Naive thymus-derived CD8-positive, alpha-beta T cell (primary cell): Measurements from ENCODE around the gene OSBPL9. TPM values are rescaled to one million over a fixed set of nuclear protein-coding genes. Genes with fewer than 3 reads are reported as not detected.
"Not testable (repeated sequence)": the region's sequence is repeated elsewhere in the genome, so short reads cannot be mapped to it uniquely, and the experiment has no call there.

Experiments
- ATAC-seq, 2 donors: fragments of 150-1000 bp; cut with Tn5 transposase in 1 of 2; sonication (Bioruptor Pico), chemical (Tn5 transposase) in 1 of 2; 1 replicate in 1 of 2; 2 replicates in 1 of 2; pipeline ENCODE4 v1.10.0; 2021; ENCODE audit warnings: mild to moderate bottlenecking in 2 of 2, moderate library complexity in 2 of 2
- POLR2A ChIA-PET: fragments of 350-600 bp; sonication (Branson Sonifier 250); formaldehyde crosslinking; loops from one replicate; lab custom pipeline; 2021; ENCODE audit warnings: antibody characterized with exemption; lab: Charles Lee
- DNase-seq, 10 donors: peaks; one replicate each; pipeline versions ENCODE4 v3.0.0 to v3.0.0-alpha.2; 2020 to 2022
- H3K27ac Mint-ChIP-seq, 10 donors: one replicate each; pipeline ENCODE4 v1.8.0; 2020 to 2022; ENCODE audit warnings: mild to moderate bottlenecking in 10 of 10, mixed read lengths in 10 of 10, moderate library complexity in 4 of 10, inconsistent platforms in 1 of 10
- H3K27me3 Mint-ChIP-seq, 5 donors: one replicate each; pipeline ENCODE4 v1.8.0; 2021 to 2022; ENCODE audit warnings: mixed read lengths in 5 of 5
- H3K36me3 Mint-ChIP-seq, 3 donors: one replicate each; pipeline ENCODE4 v1.8.0; 2020 to 2022; ENCODE audit warnings: mixed read lengths in 3 of 3, mild to moderate bottlenecking in 2 of 3, inconsistent platforms in 1 of 3
- H3K4me1 Mint-ChIP-seq, 4 donors: one replicate each; pipeline ENCODE4 v1.8.0; 2021 to 2022; ENCODE audit warnings: mixed read lengths in 4 of 4
- H3K4me3 Mint-ChIP-seq, 10 donors: one replicate each; pipeline ENCODE4 v1.8.0; 2020 to 2022; ENCODE audit warnings: mild to moderate bottlenecking in 10 of 10, mixed read lengths in 10 of 10, moderate library complexity in 6 of 10, inconsistent platforms in 1 of 10
- H3K9me3 Mint-ChIP-seq, 9 donors: one replicate each; pipeline ENCODE4 v1.8.0; 2020 to 2022; ENCODE audit warnings: mixed read lengths in 9 of 9, mild to moderate bottlenecking in 3 of 9, inconsistent platforms in 1 of 9, moderate library complexity in 1 of 9
- polyA plus RNA-seq, 3 donors: library from polyadenylated mRNA; unstranded; fragments of 300-500 nt; fragmentation: Illumina TruSeq; gene quantifications; one replicate each; pipeline ENCODE4 v1.2.3, GENCODE V29; 2021
- total RNA-seq, 8 experiments: library from RNA in 2 of 8; stranded (reverse) in 2 of 8; gene quantifications; one replicate each; pipeline ENCODE4 v1.2.3 and lab custom pipeline; 2021 to 2026

The OSBPL9 gene
- total and polyA plus RNA-seq, 5 experiments from 2014 or later = 46.8 to 58.2 (median 53.3) TPM

GRCh38 chr1:51726544-51727225, 109.8 kb downstream of the OSBPL9 start:
- H3K27ac Mint-ChIP-seq = no peak overlapping the region
- peaks cover 0 to 4% (median 0%) of the 10 kb centered on the region in 3 donors for H3K36me3 Mint-ChIP-seq
- peaks cover 18 to 34% (median 30%) of the 10 kb centered on the region in 4 donors for H3K4me1 Mint-ChIP-seq
- no peak for ATAC-seq
- no peak for DNase-seq
- H3K9me3 Mint-ChIP-seq = no peaks in the 10 kb centered on the region
- POLR2A ChIA-PET = no interaction called here
- H3K27me3 Mint-ChIP-seq = no peaks in the 10 kb centered on the region
- H3K4me3 Mint-ChIP-seq = no peak overlapping the region

GRCh38 chr1:51727366-51727765, 110.5 kb downstream of the OSBPL9 start:
- H3K4me1 Mint-ChIP-seq = peaks cover 19 to 39% (median 33%) of the 10 kb centered on the region in 4 donors
- H3K36me3 Mint-ChIP-seq = peaks cover 0 to under 1% (median 0%) of the 10 kb centered on the region in 3 donors
- H3K27ac Mint-ChIP-seq = peak overlapping the region in 2 of 10 donors; percentile 38 to 86
- POLR2A ChIA-PET = no interaction called here
- ATAC-seq = no peak
- DNase-seq = no peak
- peak overlapping the region in 2 of 10 donors; percentile 93 to 94 for H3K4me3 Mint-ChIP-seq
- H3K9me3 Mint-ChIP-seq = no peaks in the 10 kb centered on the region
- H3K27me3 Mint-ChIP-seq = no peaks in the 10 kb centered on the region

DNA sequence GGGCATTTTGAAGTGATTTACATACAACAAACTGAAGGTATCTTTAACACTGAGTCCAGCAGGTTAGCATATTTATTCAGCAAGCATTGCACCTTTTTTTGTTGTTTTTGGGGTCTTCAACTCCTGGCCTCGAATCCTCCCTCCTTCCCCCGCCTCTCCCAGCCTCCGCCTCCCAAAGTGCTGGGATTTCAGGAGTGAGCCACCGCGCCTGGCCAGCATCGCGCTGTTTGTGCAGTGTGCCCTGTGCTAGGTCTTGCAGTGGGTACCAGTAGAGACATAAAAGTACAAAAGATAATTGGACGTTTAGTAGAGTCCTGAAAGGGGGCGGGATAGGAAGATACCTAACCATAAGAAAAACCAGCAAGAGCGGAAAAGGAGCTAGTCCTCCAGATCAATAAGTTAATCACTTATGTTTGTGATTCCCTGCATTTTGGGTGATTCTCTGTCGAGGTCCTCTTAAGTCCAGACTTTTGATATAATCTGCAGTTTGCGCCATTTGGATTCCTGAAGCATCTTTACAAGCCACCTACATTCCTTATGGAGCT, 111.8 kb downstream of the OSBPL9 start:
- no peaks in the 10 kb centered on the region for H3K9me3 Mint-ChIP-seq
- no peak for ATAC-seq
- H3K4me1 Mint-ChIP-seq = peaks cover 24 to 50% (median 44%) of the 10 kb centered on the region in 4 donors
- POLR2A ChIA-PET = interaction anchor here (0.8 to 1.0 kb wide), 2 partner anchors 35 to 111 kb away, joined by 3 to 5 read pairs; no protein-coding TSS in a partner anchor
- no peaks in the 10 kb centered on the region for H3K27me3 Mint-ChIP-seq
- peak in 1 of 10 donors; percentile 5 for DNase-seq
- no peaks in the 10 kb centered on the region for H3K36me3 Mint-ChIP-seq
- H3K27ac Mint-ChIP-seq = peak overlapping the region; percentile 86 to 96 (median 94)
- peak overlapping the region; percentile 89 to 95 (median 94) for H3K4me3 Mint-ChIP-seq

DNA sequence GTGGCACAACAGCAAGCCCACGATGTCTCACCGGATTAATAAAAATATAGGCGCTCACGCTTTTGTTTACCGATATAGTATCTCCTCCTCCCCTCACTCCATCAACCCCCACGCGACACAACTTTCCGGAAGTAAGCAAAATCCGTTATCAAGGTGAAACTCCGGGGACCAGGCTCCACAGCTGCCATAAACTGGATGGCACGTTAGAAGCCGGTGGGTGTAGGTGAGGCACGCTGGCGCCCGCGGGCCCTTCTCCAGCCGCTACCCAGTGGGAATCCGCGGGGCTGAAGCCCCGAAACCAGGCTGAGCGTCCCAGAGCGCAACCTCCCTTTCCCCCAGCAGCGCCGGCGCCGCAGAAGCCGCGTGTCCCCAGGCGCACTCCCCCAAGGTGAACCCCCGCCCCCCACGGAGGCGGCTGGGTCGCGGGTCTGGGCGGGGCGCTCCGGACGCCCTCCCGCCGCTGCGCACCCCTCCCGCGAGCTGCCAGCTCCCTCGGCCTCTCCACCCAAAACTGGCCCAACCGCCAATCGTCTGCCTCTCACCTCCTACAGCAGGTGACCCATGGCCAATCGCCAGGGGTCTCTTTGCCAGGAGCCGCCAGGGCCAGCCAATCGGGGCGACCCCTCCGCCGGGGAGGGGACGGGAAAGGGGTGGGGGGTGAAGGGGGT, 112.4 kb downstream of the OSBPL9 start:
- no peaks in the 10 kb centered on the region for H3K27me3 Mint-ChIP-seq
- ATAC-seq = peak; percentile 91
- H3K27ac Mint-ChIP-seq = peak overlapping the region; percentile 86 to 96 (median 94)
- POLR2A ChIA-PET = interaction anchor here (0.8 to 1.3 kb wide), 3 partner anchors 10 to 112 kb away, joined by 3 to 5 read pairs (median 4); no protein-coding TSS in a partner anchor
- peak; percentile 84 to 97 (median 92) for DNase-seq
- H3K36me3 Mint-ChIP-seq = no peaks in the 10 kb centered on the region
- peaks cover 26 to 55% (median 46%) of the 10 kb centered on the region in 4 donors for H3K4me1 Mint-ChIP-seq
- no peaks in the 10 kb centered on the region for H3K9me3 Mint-ChIP-seq
- H3K4me3 Mint-ChIP-seq = peak overlapping the region; percentile 89 to 95 (median 94)

DNA sequence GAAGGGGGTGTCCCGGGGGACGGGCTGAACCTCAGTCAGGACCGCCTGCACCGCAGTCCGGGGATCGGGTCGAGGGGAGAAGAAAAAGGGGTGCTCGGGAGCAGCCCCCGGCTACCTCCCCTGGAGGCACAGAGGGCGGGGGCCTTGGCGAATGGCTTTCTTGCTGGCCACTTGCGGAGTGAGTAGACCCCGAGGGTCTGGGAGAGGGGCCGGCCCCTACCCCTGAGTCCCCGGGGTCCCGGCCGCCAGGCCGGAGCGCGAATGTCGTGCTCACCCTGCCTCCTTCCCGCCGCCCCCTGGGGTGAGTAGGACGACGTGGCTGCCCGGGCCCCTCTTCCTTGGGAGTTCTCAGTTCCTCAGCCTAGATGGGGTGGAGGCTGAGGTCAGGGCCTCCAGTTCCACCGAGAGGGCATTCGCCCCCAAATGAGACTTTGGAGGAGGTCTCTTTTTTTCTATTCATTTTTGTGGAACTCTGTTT, 113.0 kb downstream of the OSBPL9 start:
- Mint-ChIP-seq H3K9me3 (no peaks in the 10 kb centered on the region), H3K4me3 (peak overlapping the region; percentile 89 to 95 (median 94)), H3K27ac (peak overlapping the region; percentile 84 to 96 (median 92)), H3K27me3 (no peaks in the 10 kb centered on the region), H3K4me1 (peaks cover 27 to 61% (median 47%) of the 10 kb centered on the region in 4 donors), H3K36me3 (no peaks in the 10 kb centered on the region)
- POLR2A ChIA-PET = interaction anchor here (1.0 to 1.3 kb wide), 2 partner anchors 9 to 112 kb away, joined by 3 to 4 read pairs; no protein-coding TSS in a partner anchor
- DNase-seq (peak in 2 of 10 donors; percentile 3 to 14), ATAC-seq (peak; percentile 19 to 26)

- ATAC-seq = no peak
- no peaks in the 10 kb centered on the region for H3K27me3 Mint-ChIP-seq
- H3K9me3 Mint-ChIP-seq = no peaks in the 10 kb centered on the region
- POLR2A ChIA-PET = no interaction called here
- H3K4me1 Mint-ChIP-seq = peaks cover 35 to 75% (median 60%) of the 10 kb centered on the region in 4 donors
- DNase-seq = no peak
- peak overlapping the region in 8 of 10 donors; percentile 3 to 86 (median 35) for H3K27ac Mint-ChIP-seq
- no peaks in the 10 kb centered on the region for H3K36me3 Mint-ChIP-seq
- H3K4me3 Mint-ChIP-seq = peak overlapping the region in 1 of 10 donors; percentile 14
Measured at GRCh38 chr1:51731998-51732397, 115.1 kb downstream of the OSBPL9 start.

DNA sequence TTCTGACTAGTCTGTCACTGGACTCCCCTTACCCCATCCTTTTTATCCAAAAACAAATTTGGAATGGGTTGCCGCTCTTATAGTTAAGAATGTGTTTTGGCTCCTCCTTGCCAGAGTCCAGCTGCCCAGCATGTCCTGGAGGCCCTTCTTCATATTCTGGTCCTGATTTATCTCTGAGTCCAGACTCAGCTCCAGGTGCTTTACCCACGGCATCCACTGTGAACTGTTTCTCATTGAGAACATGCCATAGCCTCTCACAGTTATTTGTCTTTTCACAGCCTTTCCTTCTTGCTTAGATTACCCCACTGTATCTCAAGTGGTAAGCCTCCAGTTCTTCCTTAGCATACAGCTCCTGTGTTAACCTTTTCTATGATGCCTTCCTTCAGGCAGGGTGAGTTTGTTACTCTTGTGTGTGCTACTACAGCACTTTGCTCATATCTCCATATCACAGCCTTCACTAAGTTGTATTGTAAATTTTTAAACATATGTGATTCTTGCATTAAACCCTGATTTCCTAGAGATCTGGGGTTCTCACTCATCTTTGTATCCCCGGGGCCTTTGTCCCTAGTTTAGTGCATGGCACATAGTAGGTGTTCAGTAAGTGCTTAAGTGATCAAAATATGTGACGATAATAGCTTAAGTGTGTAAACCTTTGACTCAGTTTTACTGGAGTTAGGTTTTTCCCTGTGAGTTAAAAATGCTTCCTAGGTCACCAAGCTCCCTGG, 116.0 kb downstream of the OSBPL9 start:
- H3K4me1 Mint-ChIP-seq = peaks cover 34 to 75% (median 60%) of the 10 kb centered on the region in 4 donors
- no peaks in the 10 kb centered on the region for H3K36me3 Mint-ChIP-seq
- DNase-seq (no peak), ATAC-seq (no peak)
- POLR2A ChIA-PET = interaction anchor here (0.5 kb wide), 1 partner anchor 305 kb away, joined by 5 read pairs; no protein-coding TSS in a partner anchor
- no peaks in the 10 kb centered on the region for H3K27me3 Mint-ChIP-seq
- H3K9me3 Mint-ChIP-seq = no peaks in the 10 kb centered on the region
- H3K27ac Mint-ChIP-seq = peak overlapping the region; percentile 23 to 82 (median 46)
- H3K4me3 Mint-ChIP-seq = no peak overlapping the region

DNA sequence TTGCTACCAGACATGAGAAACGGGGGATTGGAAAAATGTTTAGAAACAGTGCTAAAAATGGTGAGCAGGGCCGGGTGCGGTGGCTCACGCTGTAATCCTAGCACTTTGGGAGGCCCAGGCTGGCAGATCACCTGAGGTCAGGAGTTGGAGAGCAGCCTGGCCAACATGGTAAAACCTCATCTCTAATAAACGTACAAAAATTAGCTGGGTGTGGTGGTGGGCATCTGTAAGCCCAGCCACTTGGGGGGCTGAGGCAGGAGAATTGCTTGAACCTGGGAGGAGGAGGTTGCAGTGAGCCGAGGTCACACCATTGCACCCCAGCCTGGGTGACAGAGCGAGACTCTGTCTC, 116.5 kb downstream of the OSBPL9 start:
- H3K9me3 Mint-ChIP-seq, H3K27me3 Mint-ChIP-seq, DNase-seq, H3K36me3 Mint-ChIP-seq, POLR2A ChIA-PET, H3K4me3 Mint-ChIP-seq, ATAC-seq: not testable (repeated sequence)
- H3K4me1 Mint-ChIP-seq = peaks cover 31 to 72% (median 57%) of the 10 kb centered on the region in 4 donors
- H3K27ac Mint-ChIP-seq = peak overlapping the region in 4 of 10 donors; percentile 5 to 69 (median 57)

- ATAC-seq (no peak), DNase-seq (no peak)
- H3K27me3 Mint-ChIP-seq = no peaks in the 10 kb centered on the region
- H3K27ac Mint-ChIP-seq = peak overlapping the region in 4 of 10 donors; percentile 6 to 69 (median 22)
- no peaks in the 10 kb centered on the region for H3K9me3 Mint-ChIP-seq
- no peaks in the 10 kb centered on the region for H3K36me3 Mint-ChIP-seq
- H3K4me1 Mint-ChIP-seq = peaks cover 32 to 71% (median 57%) of the 10 kb centered on the region in 4 donors
- peak overlapping the region in 1 of 10 donors; percentile 2 for H3K4me3 Mint-ChIP-seq
- POLR2A ChIA-PET = no interaction called here
Measured at GRCh38 chr1:51733793-51734522, 117.1 kb downstream of the OSBPL9 start.

DNA sequence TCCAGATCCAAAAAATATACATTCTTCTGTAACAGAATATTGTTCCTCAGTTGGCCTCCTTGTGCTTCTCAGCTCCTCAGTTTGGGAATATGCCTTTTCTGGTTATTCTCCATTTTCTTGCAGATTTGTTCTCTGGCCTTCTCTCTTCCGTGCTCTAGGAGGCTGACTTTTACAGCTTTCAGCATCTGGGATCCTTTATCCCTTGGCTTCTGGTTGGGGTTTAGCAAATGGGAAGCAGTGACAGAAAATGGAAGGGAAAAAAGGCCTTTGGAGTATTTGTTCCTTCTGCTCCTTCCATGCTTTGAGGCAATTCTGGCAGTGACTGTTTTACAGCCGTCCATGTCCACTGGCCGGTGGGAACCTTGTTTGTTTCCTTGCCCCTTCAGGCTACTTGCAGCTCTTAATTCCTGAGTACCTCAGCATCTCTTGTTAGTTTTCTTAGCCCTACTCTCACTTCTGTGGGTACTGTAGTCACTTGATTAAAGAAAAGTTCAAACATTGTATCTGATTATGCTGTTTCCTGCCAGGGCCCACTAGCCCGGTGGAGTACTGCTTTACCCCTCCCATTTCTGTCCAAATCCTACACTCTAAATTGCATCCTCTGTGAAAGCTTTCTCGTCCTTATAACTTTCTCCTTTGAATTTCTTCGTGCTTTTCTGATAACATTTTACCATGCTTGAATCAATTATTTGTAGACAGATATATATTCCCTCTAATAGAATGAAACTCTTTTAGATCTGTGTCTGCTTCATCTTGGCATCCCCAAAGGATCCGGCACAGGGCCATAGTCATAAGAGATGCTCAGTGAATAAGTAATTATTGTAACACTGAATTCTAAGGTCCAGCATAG, 118.2 kb downstream of the OSBPL9 start:
- peak; percentile 73 to 86 for ATAC-seq
- peak overlapping the region in 9 of 10 donors; percentile 2 to 64 (median 46) for H3K4me3 Mint-ChIP-seq
- H3K36me3 Mint-ChIP-seq = no peaks in the 10 kb centered on the region
- peaks cover 31 to 71% (median 58%) of the 10 kb centered on the region in 4 donors for H3K4me1 Mint-ChIP-seq
- H3K9me3 Mint-ChIP-seq = no peaks in the 10 kb centered on the region
- POLR2A ChIA-PET = no interaction called here
- peak overlapping the region in 9 of 10 donors; percentile 1 to 71 (median 23) for H3K27ac Mint-ChIP-seq
- DNase-seq = peak in 2 of 10 donors; percentile 22 to 35
- H3K27me3 Mint-ChIP-seq = no peaks in the 10 kb centered on the region
